GM19324 (cell line): ENCODE data around the gene RHBDF2.
"Not testable (repeated sequence)": the region's sequence is repeated elsewhere in the genome, so short reads cannot be mapped to it uniquely, and the experiment has no call there.

ENCODE experiments used
- ATAC-seq: cut with Tn5 transposase; IDR thresholded peaks from one replicate; pipeline ENCODE4 v1.9.1; 2021; ENCODE audit warnings: mild to moderate bottlenecking, moderate library complexity; ENCODE audit not compliant: unreplicated experiment, low FRiP score

RHBDF2 gene

DNA sequence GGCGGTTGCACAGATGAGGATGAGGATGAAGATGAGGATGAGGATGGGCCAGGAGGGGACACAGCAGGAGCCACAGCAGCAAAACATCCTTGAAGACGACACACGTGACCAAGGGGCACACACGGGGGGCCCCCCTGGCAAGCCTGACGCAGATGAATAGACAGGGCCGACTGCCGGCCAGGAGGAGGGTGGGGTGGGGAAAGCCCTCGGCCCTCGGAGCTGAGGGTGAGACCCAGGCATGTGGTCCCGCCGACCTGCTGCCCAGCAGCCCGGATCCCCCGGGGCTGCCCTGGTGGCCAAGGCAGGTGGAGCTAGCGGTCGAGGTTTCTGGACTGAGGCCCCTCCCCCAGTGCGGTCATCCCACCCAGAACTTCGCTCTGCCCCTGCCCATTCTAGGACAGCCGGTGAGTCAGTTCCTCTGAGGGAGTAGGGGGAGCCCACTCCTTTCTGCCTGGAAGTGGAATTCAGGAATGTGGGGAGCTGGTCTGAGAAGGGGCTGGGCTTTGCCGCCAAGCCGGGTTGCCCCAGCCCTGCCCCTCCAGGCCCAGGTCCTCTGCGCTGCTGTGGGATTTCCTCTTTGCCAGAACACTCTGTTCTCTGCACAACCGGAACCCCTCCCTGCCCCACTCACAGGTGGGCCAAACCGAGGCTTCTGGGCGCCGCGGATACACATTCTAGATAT, 26.3 kb upstream of the RHBDF2 start:
- no peak for ATAC-seq

DNA sequence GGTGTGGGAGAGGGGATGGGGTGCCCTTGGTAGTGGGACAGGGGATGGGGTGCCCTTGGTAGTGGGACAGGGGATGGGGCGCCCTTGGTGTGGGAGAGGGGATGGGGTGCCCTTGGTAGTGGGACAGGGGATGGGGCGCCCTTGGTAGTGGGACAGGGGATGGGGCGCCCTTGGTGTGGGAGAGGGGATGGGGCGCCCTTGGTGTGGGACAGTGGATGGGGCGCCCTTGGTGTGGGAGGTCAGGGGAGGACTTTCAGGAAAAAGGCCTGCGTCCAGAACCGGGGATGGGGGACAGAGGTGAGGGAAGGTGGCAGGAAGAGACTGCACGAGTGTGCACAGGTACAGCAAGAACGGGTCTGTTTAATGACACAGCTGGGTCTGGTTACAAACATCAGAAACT, 25.8 kb upstream of the RHBDF2 start:
- not testable (repeated sequence) for ATAC-seq

DNA sequence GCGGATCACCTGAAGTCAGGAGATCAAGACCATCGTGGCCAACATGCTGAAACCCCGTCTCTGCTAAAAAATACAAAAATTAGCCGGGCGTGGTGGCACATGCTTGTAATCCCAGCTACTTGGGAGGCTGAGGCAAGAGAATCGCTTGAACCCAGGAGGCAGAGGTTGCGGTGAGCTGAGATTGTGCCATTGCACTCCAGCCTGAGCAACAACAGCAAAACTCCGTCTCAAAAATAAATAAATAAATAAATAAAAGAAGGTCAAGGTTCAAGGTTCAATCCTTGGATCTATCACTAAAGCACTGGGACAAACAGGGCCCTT, 24.2 kb upstream of the RHBDF2 start:
- not testable (repeated sequence) for ATAC-seq

DNA sequence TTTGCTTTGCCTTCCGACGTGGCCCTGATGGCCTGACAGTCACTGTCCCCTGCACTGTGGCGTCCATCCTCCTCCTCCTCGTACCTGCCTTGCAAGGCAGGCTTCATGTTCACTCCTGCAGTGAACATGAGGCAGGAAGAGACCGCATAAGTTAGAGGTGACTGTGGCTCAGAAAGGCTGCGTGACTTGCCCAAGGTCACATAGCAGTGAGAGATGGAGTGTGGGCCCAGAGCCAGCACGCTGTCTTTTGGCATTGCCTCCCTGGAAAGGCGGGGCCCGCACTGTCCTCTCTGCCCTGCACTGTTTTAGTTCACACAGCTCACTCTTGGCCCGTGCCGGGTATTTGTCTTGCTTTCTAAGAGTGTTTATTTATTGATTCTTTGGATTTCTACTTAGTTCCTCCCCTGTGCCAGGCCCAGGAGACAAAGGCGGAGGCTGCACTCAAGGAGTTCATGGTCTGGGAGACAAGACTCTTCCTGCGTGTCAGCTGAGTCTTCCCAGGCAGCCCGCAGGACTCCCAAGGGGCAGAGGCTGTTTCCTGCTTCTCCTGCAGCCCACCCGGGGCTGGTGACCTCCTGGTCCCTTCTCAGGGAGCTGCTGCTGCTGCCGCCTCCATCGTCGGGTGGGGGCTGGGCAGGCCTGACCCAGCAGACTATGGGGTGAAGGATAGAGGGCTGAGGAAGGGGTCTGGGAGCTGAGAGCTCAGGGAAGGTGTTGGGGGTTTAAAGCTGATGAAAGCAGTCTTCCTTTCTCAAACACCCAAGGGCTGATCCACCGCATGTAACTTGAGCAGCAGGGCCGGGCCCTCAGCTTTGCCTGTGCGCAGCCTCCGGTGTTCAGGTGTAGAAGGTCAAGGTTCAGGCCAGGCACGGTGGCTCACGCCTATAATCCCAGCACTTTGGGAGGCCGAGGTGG, 23.6 kb upstream of the RHBDF2 start:
- no peak for ATAC-seq

DNA sequence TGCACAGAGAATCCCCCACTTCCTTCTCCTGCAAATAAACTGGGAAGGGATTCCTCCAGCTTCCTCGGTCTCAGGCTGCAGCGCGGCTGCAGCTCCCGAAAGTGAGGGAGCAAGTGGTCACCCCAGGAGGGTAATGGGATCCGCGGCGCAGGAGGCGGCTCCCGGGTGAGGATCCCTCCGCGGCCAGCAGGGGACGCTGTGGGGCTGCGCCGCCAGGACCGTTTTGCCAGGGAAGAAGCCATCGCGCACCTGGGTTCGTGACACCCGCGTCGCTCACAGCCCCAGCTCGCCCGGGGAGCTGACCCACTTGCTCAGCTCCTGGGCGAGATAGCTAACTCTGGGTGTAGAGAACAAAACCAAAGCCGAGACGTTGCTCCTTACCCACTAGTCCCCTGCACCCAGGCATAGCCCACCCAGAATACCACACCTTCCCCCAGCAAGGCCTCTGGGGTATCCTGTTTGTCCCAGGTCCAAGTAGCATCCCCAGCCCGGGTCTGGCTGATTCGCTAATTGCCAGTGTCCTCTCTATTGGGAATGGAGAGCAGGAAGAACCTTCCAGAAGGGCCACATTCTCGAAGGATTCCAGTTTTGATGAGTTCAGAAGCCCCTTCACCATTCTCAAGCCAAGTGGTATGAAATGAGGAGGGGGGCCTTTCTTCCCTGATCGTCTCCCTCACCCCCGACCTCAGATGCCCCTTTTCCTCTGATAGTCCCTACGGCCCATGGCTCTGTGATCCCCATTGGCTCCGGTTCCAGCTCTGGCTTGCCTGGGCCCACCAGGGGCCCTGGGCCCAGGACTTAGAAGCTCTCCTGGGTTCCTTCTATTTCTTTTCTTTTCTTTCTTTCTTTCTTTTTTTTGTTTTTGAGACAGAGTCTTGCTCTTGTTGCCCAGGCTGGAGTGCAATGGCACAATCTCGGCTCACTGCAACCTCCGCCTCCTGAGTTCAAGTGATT, 22.1 kb upstream of the RHBDF2 start:
- no peak for ATAC-seq

DNA sequence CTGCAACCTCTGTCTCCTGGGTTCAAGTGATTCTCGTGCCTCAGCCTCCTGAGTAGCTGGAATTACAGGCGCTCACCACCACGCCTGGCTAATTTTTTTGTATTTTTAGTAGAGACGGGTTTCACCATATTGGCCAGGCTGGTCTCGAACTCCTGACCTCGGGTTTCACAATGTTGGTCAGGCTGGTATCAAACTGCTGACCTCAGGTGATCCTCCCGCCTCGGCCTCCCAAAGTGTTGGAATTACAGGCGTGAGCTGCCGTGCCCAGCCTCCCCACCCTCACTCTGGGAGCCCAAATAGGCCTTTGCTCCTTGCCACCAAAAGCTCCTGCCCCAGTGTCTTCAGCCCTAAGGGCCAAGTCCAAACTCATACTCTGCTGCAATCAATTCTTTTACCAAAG, 20.5 kb upstream of the RHBDF2 start:
- not testable (repeated sequence) for ATAC-seq

DNA sequence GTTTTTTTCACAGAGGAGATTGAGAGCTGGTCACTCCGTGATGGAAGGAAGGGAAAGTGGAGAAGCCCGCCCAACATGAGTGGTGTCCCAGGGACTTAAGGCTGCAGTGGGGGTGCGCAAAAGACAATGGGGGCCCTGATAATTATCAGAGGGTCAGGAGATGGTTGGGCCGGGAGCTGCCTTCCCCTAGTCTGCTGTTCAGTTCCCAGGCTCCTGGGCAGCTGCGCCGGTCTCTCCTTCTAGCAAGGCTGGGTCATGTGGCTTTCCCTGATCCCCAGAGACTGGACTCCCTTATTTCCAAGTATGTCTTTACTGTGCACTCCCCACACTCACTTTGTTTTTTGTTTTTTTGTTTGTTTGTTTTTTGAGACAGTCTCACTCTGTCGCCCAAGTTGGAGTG, 20.0 kb upstream of the RHBDF2 start:
- no peak for ATAC-seq

DNA sequence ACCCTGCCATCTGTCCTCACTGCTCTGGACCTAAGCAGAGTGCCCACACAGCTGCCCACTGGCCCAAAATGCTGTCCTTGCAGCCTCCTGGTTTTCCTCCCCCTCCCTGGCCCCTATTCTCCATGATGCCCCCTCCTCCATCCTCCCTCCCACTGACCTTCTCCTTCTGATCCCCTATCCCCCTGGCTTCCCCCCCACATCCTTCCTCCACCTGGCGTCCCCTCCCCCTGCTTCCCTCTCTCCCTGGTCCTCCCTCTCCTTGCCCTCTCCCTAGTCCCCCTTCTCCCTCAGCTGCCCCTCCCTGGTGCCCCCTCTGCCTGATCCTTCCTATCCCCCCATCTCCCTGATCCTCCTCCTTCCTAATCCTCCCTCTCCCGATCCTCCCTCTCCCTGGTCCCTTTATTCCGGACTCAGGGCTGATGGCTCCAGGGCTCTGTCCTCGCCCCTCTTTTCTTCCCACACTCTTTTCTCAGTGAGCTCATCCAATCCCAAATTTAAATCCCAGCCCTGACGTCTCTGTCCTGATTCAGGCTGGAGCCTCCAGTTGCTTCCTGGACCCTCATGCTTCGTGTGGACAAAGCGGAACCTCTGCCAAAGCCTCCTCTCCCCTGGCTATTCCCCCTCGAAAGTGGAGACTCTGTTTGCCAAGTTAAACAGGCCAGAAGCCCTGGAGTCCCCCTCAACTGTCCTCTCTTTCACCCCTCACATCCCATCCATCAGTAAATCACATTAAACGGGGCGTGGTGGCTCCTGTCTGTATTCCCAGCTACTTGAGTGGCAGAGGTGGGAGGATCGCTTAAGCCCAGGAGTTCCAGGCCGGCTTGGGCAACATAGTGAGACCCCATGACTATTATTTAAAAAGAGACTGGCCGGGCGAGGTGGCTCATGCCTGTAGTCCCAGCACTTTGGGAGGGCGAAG, 18.1 kb upstream of the RHBDF2 start:
- no peak for ATAC-seq

DNA sequence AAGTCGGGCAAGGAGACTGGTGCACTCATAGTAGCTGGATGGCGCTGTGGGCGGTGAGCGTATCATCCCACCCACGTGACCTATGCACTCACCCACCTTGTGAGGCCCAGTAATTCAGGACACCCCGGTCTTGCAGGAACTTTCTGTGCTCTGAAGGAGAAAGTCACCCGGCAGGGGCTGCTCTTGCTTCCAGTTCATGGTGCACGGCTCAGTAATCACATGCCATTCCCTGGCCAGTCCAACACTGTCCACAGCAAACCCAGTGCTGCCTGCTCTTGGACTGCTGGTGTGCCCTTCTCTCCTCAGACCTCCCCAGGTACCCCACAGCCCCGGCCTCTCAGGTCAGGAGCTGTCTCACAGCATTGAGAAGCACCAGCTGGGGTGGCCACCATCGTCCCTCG, 16.4 kb upstream of the RHBDF2 start:
- ATAC-seq: no peak

DNA sequence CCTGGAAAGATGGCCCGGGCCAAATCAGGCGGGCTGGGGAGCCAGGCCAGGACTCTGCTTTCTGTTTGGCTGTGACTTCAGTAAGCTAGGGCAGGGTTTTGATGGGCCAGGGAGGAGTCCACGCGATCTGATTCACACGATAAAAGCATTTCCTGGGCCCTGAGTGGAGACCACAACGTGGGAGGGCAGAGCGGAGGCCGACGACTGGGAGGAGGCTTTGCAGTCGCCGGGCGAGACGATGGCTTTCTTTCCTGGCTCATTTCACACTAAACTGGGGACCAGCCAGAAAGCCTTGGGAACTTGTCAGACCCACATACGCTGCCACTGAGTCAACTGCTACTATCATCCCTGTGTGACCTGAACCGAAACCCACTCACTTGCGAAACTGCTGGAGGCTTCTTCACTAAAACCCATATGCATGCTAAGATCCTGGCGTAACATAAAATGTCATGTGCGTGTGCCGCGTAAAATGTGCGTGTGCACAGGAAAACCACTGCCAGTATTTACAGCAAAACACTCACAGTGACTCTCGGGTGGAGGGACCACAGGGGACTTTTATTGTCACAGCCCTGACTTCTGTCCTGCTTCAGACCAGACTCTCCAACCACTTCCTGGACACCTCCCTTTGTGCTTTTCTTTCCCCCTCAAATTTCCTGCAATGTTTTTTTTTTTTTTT, 14.2 kb upstream of the RHBDF2 start:
- no peak for ATAC-seq

DNA sequence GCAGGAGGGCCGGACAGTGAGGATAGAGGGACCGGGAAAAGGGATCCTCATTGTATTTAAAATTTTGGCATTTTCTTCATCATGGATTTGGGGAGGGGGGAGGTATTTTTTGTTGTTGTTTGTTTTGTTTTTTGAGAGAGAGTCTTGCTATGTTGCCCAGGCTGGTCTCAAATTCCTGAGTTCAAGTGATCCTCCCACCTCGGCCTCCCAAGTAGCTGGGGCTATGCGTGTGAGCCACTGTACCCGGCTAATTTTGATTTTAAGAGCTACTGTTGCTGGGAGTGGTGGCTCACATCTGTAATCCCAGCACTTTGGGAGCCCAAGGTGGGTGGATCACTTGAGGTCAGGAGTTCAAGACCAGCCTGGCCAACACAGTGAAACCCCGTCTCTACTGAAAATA, 13.1 kb upstream of the RHBDF2 start:
- not testable (repeated sequence) for ATAC-seq

DNA sequence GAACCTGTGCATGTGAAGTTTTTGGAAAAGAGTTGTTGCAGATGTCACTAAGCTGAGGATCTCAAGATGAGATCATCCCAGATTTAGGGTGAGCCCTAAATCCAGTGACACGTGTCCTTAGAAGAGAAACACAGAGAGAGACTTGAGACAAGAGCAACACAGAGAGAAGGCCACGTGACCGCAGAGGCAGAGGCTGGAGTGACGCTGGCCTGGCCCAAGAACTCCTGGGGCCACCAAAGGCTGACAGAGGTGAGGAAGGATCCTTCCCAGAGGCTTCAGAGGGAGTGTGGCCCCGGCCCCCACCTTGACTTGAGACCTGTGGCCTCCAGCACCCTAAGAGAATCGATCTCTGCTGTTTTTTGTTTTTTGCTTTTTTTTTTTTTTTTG, 12.1 kb upstream of the RHBDF2 start:
- ATAC-seq: no peak

DNA sequence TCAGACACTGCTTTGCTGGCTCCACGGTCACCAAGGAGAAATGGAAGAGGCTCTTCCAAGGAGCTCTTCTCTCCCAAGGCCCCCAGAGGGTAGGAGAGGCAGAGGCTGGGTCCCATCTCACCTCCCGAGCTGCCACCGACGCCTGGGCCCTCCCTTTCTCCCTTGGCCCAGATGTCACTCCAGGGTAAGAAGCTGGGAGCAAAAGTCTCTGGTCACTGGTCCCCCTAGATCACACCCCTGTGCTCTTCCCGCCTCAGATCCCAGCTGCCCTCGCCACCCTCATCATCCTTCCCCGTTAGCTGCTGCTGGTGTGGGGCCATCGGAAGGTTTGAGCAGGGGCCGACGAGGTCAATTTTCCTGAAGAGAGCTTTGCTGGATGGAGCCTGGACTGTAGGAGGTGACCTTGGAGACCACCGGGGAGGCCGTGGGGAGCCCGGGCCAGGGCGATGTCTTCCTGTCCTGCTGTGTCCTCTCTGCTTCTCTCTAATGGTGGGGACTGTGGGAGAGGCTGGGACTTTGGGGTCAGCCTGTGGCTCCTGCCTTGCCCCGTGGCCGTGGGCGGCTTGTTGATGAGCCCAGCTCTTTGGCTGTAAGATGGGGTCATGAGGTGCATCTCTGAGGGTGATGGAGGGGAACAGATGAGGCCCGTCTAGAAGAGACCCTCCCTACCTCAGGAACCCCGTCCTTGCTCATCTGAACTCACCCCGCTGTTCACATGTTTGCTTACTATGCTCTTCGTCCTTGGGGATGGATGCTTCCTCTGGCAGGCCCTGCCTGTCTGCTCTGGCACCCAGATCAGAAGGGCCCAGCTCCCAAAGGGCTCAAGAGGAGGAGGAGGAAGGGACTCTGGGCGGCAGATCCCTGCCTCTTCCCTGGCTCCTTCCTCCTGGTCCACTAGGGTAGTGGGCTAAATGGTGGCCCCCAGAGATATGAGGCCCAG, 11.4 kb upstream of the RHBDF2 start:
- ATAC-seq: no peak

DNA sequence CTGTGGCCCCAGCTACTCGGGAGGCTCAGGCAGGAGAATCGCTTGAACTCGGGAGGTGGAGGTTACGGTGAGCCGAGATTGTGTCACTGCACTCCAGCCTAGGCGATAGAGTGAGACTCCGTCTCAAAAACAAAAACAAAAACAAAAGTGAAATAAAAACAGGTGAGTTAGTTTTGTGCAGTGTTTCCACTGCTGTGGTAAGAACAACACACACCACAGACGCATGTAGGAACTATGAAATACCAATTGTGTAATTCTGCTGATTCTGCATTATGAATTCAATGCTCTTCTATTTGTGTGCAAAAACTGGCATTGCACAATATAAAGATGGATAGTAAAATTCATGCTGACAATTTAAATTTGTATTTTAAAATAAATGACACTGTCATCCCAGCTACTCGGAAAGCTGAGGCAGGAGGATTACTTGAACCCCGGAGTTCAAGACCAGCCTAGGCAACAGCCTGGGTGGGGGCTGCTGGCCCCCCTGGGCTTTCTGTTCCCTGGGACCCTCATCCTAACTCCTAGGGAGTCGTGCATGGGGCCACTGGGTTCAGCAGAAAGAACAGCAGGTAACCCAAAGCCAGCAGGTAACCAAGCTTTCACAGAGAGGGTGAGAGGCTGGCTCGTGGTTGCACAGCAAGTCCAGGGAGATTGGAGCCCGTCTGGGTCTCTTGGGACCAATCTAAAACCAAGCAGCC, 10.6 kb upstream of the RHBDF2 start:
- no peak for ATAC-seq

DNA sequence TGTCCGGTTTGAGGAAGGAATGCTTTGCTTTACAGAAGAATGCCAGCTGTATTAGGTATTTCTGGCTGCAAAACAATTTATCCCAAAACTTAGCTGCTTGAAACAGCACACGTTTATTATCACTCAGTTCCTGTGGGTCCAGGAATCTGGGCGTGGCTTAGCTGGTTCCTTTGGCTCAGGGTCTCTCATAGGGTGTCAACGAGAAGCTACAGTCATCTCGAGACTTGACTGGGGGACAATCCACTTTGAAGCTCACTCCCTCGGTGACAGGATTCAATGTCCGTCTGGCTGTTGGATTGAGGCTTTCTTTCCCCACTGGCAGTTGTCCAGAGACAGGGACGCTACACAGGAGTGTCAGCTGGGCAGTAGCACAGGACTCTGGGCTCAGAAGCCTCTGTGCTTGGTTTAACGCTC, 9.6 kb upstream of the RHBDF2 start:
- no peak for ATAC-seq

DNA sequence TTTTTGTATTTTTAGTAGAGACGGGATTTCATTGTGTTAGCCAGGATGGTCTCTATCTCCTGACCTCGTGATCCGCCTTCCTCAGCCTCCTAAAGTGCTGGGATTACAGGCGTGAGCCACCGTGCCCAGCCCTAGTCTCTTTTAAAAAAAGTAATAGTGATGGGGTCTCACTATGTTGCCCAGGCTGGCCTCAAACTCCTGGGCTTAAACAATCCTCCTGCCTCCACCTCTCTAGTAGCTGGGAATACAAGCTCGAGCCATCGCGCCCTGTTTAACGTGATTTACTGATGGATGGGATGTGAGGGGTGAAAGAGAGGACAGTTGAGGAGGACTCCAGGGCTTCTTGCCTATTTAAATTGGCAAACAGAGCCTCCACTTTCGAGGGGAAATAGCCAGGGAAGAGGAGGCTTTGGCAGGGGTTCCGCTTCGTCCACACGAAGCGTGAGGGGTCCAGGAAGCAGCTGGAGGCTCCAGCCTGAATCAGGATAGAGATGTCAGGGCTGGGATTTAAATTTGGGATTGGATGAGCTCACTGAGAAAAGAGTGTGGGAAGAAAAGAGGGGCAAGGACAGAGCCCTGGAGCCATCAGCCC, 7.3 kb upstream of the RHBDF2 start:
- ATAC-seq: not testable (repeated sequence)
